SK-N-MC (cell line): ENCODE measurements around the gene HRCT1.

Experiments
- EZH2 ChIP-seq: fragments of 200-600 bp; sonication (generic); IDR thresholded peaks from one replicate; pipeline ENCODE4 v1.6.1; 2017; ENCODE audit warnings: antibody characterized with exemption
- POLR2AphosphoS5 ChIP-seq: IDR thresholded peaks from 2 replicates; pipeline ENCODE4 v1.6.1; 2012; ENCODE audit warnings: mild to moderate bottlenecking, low read depth, low read length, borderline replicate concordance

GRCh38 chr9:35944841-35945240, 38.8 kb downstream of the HRCT1 start:
- TF ChIP-seq EZH2 (no peak), POLR2AphosphoS5 (no peak)
